NCI-H345 treated with DMSO at 0.1 percent for 48 hours (cell line): ENCODE results near the gene MTG1.
"Not testable (repeated sequence)": the region's sequence is repeated elsewhere in the genome, so short reads cannot be mapped to it uniquely, and the experiment has no call there.

Source experiments
- DNase-seq: peaks from one replicate; lab custom pipeline; 2025; ENCODE audit not compliant: unreplicated experiment; lab: John Stamatoyannopoulos, UW

The MTG1 gene

DNA sequence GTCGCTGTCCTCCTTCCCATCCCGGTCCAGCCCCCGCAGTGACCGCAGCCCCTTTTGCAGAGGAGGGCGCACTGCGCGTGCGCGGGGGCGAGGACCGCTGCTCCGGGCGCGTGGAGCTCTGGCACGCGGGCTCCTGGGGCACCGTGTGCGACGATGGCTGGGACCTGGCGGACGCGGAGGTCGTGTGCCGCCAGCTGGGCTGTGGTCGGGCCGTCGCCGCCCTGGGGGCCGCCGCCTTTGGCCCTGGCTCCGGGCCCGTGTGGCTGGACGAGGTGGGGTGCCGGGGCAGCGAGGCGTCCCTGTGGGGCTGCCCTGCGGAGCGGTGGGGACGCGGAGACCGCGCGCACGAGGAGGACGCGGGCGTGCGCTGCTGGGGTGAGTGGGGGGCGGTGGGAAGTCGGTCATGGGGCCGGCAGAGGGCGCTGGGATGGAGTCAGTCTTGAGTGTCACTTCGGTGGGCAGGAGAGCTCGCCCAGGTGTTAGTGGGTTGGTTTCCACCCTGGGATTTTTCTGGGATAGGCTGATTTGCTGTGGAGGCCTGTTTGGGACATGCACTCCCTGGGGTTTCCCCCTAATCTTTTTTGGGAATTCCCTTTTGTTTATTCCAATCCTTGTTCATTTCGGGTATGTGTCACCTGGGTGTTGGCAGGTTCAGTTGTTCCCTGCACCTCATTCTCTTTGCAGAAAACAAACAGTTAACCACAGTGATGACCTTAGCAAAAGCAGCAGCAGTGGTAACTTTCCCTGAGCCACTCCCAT lies 71.4 kb downstream of the MTG1 start:
- DNase-seq: no peak

DNA sequence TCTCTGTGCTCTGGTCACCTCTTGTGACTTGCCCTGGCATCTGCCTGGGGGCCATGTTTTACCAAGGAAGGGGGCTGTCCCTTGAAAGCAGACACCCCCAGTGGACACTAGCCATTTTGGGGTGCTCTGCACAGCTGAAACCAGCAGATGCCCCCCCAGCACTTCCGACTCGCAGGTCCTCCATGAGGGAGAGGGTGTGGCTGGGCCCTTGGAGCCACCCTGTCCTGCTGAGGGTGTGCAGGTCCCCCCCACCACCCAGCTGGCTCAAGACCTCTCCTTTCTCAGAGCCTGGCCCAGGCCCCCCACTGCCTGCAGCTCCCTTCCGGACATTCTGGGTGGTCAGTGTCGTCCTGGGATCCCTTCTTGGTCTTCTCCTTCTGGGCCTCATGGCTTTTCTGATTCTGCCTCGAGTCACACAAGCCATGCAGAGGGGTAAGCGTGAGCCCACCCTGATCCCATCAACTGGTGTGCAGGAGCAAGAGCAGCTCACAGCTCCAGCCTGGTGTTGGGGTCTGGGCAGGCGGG lies 72.1 kb downstream of the MTG1 start:
- no peak for DNase-seq

GRCh38 chr10:133466683-133467275 lies 72.8 kb downstream of the MTG1 start:
- no peak for DNase-seq

- no peak for DNase-seq
Measured at GRCh38 chr10:133467286-133467911, 73.4 kb downstream of the MTG1 start.

DNA sequence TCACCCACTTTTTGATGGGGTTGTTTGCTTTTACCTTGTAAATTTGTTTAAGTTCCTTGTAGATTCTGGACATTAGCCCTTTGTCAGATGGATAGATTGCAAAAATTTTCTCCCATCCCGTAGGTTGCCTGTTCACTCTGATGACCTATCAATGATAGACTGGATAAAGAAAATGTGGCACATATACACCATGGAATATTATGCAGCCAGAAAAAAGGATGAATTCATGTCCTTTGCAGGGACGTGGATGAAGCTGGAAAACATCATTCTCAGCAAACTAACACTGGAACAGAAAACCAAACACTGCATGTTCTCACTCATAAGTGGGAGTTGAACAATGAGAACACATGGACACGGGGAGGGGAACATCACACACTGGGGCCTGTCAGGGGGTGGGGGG lies 75.2 kb downstream of the MTG1 start:
- DNase-seq: not testable (repeated sequence)

GRCh38 chr10:133471300-133472109 lies 77.5 kb downstream of the MTG1 start:
- no peak for DNase-seq
